ENCODE measurements around the gene TNNC2.

Gene TNNC2

DNA sequence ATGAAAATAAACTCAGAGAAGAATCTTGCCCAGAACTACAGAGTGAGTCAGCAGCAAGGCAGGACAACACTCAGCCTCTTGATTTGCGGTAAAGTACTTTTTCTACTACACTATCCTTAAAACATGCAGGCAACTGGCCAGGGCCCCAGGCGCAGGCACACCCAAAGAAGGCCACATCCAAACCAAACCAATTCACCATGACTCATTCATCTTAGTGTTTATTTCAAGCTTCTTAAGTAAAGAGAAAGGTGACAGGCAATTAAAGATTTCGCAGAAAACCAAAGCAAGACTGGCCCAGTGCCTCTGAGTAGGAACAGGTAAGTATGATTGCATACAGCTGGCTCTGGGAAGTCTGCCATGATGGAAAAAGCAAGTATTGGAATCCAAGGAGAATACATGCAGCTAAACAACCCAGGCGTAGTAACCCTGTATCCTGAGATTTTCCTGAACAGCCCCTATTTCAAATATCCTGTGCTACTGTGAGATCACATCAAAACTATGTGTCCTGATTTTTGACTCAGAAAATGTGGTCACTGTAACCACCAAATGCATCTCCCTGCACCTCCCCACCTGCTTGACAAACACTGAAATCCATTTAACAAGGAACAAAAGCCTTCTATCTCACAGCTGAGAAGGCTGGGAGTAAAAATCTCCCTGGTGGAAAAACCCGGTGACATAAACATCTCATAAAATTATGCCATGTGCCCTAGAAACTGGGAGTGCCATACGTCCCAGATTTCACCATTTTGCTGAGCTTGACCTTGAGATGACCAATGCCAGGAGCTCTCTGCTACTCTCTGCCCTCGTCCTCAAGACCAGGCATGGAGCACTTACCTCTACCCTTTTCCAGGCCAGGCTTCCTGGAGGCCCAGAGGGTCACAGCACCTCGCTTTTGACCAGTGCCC is 47.8 kb downstream of the TNNC2 start:
- DNase-seq, result no peak

DNA sequence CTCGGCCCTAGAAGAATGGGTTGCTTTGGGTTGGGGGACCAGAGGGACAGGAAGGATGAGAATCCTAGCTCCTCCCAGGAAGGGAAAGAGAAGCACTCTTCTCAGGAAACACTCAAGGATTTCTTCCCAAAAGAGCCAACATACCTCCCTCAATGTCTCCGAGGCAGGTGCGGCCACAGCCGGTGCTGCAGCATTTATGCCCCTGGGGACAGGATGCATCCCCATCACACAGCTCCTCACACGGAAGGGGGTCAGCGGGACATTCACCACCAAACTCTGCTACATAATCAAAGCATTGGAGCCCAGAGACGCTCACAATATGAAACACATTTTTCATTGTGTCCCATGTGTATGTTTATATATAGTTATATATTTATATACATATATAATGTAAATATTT is 50.2 kb downstream of the TNNC2 start:
- DNase-seq, result no peak

DNA sequence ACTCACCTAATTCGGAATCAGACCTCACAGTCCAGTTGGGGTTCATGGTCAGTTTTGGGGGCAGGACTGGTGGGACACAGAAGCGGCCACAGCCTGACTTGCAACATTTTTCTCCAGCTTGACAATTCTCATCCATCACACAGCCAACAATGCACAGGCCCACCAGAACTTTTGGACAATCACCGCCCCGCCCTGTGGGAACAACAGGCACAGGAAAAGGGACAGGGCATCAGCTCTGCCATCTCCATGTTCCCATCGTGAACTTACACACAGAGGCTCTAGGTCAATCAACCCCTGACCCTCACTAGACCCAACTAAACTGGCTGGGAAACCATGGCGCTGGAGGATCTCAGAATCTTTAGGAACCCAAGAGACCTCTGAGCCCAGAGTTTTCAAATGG is 51.7 kb downstream of the TNNC2 start:
- no peak for DNase-seq

DNA sequence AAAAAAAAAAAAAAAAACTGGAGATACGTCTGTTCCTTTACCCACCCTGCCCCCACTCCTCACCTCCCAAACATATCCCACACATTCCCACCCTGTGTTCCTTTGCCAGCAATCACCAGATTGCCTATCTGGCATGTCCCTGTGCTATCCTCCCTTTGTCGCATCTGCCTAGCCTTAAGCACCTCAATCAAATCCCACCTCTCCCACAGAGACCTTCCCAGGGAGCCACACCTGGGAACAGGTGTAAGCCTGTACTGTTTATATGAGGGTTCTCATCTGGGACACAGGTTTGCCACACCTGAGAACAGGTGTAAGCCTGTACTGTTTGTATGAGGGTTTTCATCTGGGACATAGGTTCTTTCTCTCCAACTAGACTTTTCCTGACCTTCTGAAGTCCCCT is 52.2 kb downstream of the TNNC2 start:
- no peak for DNase-seq
